ENCODE data around the gene KRT74.

The KRT74 gene

GRCh38 chr12:52573743-52574142, at the start of gene KRT74:
KRT74 (minus strand) TSS chr12:52573843; CDS start chr12:52573777, 66 bp downstream.
- no peak for DNase-seq

DNA sequence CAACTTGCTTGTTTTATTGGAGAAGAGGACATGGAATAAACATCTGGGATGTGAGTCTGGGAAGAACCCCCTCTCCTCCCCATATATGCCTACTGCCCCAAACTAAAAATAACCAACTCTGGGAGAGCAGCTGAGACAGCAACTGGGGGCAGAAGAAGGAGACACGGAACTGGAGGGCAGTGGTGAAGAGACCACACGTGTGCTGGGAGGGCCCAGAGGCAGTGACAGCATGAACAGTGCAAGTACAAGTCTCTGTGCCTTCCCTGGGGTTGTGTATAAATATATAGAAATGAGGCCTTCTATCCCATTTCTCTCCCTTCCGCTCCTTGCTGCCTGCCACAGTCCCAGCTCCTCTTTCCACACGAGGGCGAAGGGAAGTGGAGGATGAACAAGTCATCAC, 48.7 kb upstream of the KRT74 start:
- DNase-seq, result no peak

- no peak for DNase-seq
Observed at GRCh38 chr12:52618866-52619265, 45.2 kb upstream of the KRT74 start.

DNA sequence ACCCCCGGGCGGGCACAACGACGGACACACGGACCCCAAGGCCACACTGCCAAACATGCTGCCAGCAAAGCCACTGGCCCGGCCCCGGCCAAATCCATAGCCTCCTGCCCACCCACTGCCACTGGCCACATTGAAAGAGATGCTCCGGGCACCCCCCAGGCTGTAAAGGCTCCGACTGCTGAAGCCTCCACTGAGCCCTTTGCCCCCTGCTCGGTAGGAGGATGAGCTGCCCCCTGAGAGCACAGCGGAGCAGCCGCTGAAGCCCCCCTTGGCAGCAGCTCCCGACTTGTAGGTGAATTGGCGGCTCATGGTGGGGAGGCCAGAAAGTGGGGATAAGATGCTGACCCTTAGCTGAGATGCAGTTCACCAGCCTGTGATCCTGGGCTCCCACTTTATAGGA, 44.6 kb upstream of the KRT74 start, which contains the start of gene KRT73:
KRT73 (minus strand) TSS at position 344 of the 400 bp plus-strand sequence; CDS start at position 309, 35 bp downstream.
- no peak for DNase-seq

GRCh38 chr12:52617403-52617785, 43.8 kb upstream of the KRT74 start:
- DNase-seq, result no peak

DNA sequence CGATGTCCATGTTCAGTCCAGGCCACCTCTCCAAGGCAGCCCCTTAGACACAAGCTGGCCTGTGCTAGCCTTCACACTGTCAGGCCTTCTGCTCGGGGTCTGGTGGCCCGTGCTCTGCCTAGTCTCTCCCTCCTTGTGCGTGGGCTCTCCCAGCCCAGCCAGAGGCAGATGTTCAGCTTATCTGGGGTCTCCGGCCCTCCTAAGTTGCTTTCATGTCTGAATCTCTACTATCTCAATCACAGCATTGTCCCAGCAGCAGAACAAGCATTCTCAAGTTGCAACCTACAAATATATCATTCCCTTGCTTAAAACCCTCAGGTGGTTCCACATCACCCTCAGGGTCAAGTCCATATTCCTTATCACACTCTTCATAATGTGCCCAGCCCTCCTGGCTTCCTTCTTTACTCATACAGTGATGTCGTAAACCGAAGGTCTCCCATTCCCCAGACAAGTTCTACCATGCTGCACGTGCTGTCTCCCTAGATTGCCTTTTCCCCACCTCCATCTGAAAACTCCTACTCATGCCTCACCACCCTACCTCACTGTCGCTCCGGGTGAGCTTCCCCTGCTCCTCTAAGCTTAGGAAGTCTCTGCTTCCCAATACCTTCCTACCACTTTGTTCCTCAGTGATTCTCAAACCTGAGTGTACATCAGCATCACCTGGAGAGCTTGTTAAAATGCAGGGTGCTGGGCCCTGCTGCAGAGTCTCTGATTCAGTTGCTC, 43.2 kb upstream of the KRT74 start:
- no peak for DNase-seq

GRCh38 chr12:52615912-52616311, 42.3 kb upstream of the KRT74 start:
- DNase-seq, result no peak

GRCh38 chr12:52615208-52615868, 41.7 kb upstream of the KRT74 start:
- DNase-seq, result no peak

GRCh38 chr12:52614381-52615207, 41.0 kb upstream of the KRT74 start:
- DNase-seq, result no peak

DNA sequence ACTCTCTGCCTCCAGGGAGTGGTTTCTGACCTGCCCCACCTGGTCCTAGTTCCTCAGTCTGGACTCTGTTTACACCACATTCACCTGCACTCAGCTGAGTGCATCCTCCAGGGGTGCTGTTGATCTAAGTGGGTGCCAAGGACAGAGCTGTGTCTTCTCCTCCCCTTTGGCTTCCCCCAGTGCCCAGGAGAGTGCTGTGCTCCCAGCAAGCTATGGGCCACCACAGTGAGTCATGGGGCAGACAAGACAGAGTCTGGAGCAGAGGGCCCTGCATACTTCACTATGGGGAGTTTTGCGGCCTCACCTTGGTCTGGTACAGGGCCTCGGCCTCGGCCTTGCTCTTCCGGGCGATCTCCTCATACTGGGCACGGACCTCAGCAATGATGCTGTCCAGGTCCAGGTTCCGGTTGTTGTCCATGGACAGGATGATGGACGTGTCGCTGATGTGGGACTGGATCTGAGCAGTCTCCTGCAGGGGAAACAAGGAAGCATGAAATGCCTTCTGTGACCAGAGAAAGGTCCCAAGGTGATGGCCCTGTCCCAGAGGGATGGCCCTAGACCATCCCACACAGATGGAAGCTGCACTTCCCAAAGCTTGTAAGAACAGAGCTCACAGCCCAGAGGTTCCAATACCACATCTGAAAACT, 39.9 kb upstream of the KRT74 start:
- DNase-seq, result no peak

GRCh38 chr12:52612431-52613383, 39.1 kb upstream of the KRT74 start:
- no peak for DNase-seq

DNA sequence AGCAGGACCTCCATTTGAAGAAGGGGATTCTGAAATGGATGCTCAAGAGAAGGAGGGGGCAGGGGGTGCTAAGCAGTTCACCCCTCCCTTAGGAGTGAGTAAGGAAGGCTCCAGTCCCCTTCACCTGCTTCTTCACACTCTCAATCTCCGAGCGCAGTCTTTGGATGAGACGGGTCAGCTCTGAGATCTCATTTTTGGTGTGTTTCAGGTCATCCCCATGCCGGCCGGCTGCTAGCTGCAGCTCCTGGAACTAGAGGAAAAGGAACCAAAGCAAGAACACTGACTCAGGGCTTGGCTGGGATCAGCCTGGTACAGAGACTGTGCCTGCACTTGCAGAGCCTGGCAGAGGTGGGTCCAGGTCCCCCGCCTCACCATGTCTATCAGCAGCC, 37.4 kb upstream of the KRT74 start:
- DNase-seq, result no peak

DNA sequence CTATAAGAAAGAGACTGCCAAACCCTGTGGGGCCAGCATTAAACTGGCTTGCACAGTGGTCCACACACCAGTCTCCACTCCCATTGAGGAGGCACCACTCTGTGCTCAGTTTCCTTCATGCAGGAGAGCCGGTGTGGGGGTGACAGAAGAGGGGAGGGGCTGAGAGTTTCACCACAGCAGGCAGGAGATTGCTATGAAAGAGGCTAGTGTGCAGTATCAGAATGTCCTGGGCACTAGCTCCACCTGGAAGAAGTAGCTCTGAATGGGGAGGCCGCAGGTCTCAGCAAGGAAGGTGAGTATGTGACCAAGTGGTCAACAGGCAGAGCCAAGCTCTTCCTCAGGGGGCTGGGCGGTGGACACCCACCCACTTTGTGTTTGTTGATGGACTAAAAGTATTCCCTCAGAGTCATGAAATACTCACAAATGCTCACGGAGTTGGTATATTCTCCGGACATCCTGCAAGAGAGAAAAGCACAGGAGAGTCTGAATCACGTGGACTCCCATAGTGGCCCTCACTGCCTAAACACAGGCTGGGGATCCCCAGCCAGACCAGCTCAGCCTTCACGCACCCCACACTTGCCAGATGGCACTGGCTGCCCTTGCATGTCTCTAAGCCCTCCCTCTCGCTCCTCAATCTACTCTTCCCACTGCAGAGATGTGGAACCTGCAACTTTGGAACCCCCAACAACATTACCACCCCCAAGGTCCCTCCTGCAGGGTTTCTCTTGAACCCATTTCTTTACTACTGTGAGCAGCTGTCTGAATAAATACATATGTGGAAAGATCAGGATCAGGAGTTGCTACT, 35.4 kb upstream of the KRT74 start:
- DNase-seq, result no peak

- DNase-seq, result no peak
Observed at GRCh38 chr12:52608161-52608560, 34.5 kb upstream of the KRT74 start.

- no peak for DNase-seq
Observed at GRCh38 chr12:52607314-52607713, 33.7 kb upstream of the KRT74 start.

- DNase-seq, result no peak
Observed at GRCh38 chr12:52606581-52607218, 33.1 kb upstream of the KRT74 start.

DNA sequence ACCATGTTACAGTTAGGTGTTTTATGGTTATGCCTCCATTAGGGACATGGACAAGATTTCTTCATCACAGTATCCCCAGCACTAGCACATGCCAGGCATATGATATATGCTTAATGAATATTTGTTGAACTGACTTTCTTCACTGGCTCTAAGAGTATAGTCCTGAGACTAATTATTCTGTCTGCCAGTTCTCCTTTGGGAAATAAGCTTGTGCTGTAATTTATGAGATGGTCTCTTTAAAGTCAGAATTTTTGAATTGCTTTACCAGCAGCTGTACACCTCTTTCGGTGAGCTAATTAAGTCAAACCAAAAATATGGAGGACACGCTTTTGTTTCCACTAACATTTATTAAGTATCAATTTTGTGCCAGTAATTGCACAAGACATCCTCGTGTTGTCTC, 32.5 kb upstream of the KRT74 start:
- DNase-seq, result no peak

GRCh38 chr12:52605542-52605941, 31.9 kb upstream of the KRT74 start:
- DNase-seq, result no peak

DNA sequence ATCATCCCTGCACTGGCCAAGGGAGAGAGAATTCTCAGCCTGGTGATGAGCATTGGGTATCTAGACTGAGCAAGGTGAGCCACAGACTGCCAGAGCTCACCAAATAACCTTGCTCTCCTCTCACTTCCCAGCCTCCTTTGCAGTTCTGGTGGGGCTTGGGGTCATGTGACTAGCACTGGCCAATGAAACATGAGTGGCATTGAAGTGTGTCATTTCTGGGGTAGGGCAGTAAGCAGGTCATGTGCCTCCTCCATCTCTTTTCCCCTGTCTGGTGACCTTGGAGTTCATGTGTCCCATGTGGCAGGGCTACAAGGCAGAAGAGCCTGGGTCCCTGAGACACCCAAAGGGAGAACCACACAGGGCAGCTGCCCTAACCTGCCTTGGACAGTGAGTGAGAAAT, 31.2 kb upstream of the KRT74 start:
- no peak for DNase-seq

DNA sequence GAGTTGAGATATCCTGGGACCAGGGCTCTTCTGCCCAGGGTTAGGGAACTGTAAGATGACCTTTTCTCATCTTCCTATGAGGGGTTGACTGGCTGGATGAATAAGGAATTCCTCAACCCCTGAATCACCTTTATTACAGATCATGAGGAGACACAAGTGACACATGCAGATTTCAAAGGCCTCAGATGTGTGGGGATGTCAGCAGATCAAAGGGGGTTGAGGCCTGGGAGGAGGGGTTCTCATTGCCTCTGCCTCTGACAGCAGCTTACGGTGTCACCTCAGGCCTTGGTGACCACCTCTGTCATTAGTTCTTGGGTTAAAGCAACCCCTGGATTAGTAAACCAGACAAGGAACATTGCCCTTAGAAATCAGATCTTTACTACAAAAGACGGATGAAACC, 29.7 kb upstream of the KRT74 start:
- no peak for DNase-seq

GRCh38 chr12:52602552-52602951, 28.9 kb upstream of the KRT74 start:
- no peak for DNase-seq

All from T1000 (cell line).